Peyer's patch (tissue), 4 donors: ENCODE data around the gene SGCA.

Source experiments
- CTCF ChIP-seq, 6 experiments: fragments of 450-650 bp in 4 of 6; fragments of 200-600 bp in 2 of 6; sonication (generic) in 1 of 6; IDR thresholded peaks; one replicate each; pipeline ENCODE4 v1.5.1; 2017 to 2019; ENCODE audit warnings: antibody characterized with exemption in 6 of 6, mild to moderate bottlenecking in 3 of 6, moderate library complexity in 1 of 6
- POLR2A ChIP-seq, 2 donors: fragments of 450-650 bp; IDR thresholded peaks; one replicate each; pipeline ENCODE4 v1.5.1; 2017; ENCODE audit warnings: antibody characterized with exemption in 2 of 2, mild to moderate bottlenecking in 2 of 2, moderate library complexity in 2 of 2

GRCh38 chr17:50139185-50139783 lies 26.5 kb upstream of the SGCA start:
- TF ChIP-seq CTCF (IDR thresholded peaks at IDR 0.05) (no peak), POLR2A (IDR thresholded peaks at IDR 0.05) (no peak)
